Midbrain (tissue), 1 donor: Measurements from ENCODE around the gene KRTAP3-1.
"Not testable (repeated sequence)": the region's sequence is repeated elsewhere in the genome, so short reads cannot be mapped to it uniquely, and the experiment has no call there.

ENCODE experiments used
- DNase-seq: peaks from one replicate; lab custom pipeline; 2025; lab: John Stamatoyannopoulos, UW

KRTAP3-1 gene

DNA sequence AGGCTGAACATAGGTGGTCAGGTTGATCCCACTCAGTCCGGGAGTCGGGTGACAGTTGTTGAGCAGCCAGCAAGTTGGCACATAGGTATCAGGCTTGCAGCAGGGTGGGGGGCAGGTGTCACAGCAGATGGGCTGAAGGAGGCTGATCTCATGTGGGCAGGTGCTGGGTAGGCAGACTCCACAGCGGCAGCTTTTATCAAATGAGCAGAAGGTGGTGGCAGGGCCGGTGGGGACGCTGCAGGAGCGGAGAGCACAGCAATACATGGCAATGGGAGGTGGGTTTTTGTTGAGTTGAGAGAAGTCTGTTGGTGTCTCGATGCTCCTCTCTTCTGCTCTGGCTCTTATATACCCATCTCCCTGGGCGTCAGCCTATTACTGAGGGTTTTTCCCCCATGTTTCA lies at the start of gene KRTAP3-1:
KRTAP3-1 (minus strand) TSS at position 318 of the 400 bp plus-strand sequence; CDS start at position 264, 54 bp downstream.
- no peak for DNase-seq

DNA sequence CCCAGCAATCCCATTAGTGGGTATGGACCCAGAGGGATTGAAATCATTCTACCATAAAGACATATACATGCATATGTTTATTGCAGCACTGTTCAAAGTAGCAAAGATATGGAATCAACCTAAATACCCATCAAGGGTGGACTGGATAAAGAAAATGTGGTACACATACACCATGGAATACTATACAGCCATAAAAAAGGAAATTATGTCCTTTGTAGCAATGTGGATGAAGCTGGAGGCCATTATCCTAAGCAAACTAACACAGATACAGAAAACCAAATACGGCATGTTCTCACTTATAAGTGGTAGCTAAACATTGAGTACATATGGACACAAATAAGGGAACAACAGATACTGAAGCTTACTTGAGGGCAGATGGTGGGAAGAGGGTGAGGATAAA lies 48.6 kb upstream of the KRTAP3-1 start:
- DNase-seq: no peak

DNA sequence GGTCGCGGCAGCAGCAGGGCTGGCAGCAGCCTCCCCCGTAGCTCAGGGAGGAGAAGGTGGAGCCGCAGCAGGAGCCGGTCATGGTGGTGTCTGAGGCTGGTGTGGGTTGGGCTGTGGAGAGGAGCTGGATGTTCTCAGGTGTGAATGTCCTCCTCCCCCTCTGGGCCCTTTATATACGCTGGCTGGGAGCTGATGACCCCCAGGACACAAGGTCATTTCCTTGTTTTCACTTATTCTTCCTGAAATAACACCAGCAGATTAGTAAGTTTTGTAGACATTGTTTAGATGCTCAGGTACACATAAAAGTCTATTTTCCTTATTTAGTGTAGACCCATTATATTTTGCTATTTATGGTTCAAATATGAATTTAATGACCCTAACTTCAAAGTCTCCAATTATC lies 46.2 kb upstream of the KRTAP3-1 start, which contains the start of gene KRTAP2-2:
KRTAP2-2 (minus strand) TSS at position 101 of the 400 bp plus-strand sequence; CDS start at position 82, 19 bp downstream.
- DNase-seq: not testable (repeated sequence)

- DNase-seq: not testable (repeated sequence)
Observed at GRCh38 chr17:41054556-41054955, 45.6 kb upstream of the KRTAP3-1 start.

GRCh38 chr17:41054025-41054424 lies 45.1 kb upstream of the KRTAP3-1 start:
- DNase-seq: no peak

GRCh38 chr17:41052566-41052965 lies 43.6 kb upstream of the KRTAP3-1 start:
- no peak for DNase-seq

DNA sequence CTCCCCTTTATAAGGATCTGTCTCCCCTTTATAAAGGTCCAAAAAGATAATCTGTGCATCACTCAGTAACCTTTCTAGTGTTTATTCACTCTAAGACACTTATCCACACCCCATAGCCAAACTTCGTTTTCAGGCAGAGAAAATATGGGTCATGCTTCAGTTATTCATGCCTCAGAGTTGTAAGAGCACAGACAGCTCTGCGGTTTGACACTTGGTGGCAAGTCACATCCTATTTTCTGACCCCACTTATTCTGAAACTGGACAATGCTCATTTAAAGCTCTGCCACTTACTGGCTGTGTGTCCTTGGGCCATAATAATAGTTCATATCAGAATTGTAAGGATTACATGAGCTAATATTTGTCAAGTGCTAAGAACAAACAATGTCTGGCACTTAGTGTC lies 40.2 kb upstream of the KRTAP3-1 start:
- no peak for DNase-seq

GRCh38 chr17:41048441-41048840 lies 39.5 kb upstream of the KRTAP3-1 start:
- DNase-seq: no peak

DNA sequence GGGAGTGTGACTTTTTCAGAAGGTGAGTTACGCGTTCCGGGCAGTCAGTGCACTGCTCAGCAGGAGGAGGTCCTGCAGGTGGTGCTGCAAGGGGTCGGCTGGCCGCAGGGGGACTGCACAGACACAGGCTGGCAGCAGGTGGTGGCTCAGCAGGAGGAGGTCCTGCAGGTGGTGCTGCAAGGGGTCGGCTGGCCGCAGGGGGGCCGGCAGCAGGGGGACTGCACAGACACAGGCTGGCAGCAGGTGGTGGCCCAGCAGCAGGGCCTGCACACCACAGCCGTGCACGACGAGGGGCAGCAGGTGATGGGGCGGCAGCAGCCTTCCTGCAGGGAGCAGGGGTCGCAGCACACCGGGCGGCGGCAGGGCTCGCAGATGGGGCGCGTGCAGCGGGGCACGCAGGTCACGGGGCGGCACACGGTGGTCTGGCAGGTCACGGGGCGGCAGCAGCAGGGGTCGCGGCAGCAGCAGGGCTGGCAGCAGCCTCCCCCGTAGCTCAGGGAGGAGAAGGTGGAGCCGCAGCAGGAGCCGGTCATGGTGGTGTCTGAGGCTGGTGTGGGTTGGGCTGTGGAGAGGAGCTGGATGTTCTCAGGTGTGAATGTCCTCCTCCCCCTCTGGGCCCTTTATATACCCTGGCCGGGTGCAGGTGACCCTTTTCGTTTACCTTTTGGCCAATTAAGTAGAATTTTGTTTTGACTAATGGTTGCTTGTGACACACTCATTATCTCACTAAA lies 38.0 kb upstream of the KRTAP3-1 start, which contains the start of gene KRTAP2-1:
KRTAP2-1 (minus strand) TSS at position 582 of the 731 bp plus-strand sequence; CDS start at position 533, 49 bp downstream.
- not testable (repeated sequence) for DNase-seq

- no peak for DNase-seq
Observed at GRCh38 chr17:41042953-41043352, 34.0 kb upstream of the KRTAP3-1 start.

DNA sequence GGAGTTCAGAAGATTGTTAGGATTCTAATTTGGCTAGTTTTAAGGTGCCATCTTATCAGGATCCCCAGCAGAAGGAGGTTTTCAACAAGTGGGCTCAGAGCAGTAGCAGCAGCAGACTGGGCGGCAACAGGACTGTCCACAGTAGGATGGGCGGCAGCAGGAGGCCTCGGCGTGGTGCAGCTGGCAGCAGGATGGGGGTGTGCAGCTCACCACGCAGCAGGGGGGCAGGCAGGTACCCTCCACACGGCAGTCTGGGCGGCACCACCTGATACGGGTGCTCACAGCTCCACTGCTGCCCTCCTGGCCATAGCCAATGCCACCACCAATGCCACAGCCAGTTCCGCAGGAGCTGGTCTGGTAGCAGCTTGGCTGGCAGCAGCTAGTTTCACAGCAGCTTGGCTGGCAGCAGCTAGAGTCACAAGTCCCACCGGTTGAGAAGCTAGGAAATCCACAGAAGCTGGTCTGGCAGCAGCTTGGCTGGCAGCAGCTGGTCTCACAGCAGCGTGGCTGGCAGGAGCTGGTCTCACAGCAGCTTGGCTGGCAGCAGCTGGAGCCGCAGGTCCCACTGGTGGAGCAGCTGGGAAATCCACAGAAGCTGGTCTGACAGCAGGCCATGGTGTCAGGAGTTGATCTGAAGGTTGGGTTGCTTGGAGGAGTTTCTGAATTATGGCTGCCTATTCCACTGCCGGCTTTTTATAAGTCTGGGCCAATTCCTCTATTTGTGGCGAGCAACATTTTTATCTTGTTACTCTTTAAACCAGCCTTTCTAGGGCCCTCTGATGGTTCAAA lies 32.0 kb upstream of the KRTAP3-1 start, which contains the start of gene KRTAP1-1:
KRTAP1-1 (minus strand) TSS at position 668 of the 789 bp plus-strand sequence; CDS start at position 615, 53 bp downstream.
- not testable (repeated sequence) for DNase-seq

- no peak for DNase-seq
Observed at GRCh38 chr17:41037853-41038350, 29.0 kb upstream of the KRTAP3-1 start.

DNA sequence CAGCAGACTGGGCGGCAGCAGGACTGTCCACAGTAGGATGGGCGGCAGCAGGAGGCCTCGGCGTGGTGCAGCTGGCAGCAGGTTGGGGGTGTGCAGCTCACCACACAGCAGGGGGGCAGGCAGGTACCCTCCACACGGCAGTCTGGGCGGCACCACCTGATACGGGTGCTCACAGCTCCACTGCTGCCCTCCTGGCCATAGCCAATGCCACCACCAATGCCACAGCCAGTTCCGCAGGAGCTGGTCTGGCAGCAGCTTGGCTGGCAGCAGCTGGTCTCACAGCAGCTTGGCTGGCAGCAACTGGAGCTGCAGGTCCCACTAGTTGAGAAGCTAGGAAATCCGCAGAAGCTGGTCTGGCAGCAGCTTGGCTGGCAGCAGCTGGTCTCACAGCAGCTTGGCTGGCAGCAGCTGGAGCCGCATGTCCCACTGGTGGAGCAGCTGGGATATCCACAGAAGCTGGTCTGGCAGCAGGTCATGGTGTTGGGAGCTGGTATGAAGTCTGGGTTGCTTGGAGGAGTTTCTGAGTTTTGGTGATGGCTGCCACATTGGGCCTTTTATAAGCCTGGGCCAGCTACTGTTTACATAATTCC lies 25.5 kb upstream of the KRTAP3-1 start, which contains the start of gene KRTAP1-3:
KRTAP1-3 (minus strand) TSS at position 529 of the 590 bp plus-strand sequence; CDS start at position 476, 53 bp downstream.
- not testable (repeated sequence) for DNase-seq

DNA sequence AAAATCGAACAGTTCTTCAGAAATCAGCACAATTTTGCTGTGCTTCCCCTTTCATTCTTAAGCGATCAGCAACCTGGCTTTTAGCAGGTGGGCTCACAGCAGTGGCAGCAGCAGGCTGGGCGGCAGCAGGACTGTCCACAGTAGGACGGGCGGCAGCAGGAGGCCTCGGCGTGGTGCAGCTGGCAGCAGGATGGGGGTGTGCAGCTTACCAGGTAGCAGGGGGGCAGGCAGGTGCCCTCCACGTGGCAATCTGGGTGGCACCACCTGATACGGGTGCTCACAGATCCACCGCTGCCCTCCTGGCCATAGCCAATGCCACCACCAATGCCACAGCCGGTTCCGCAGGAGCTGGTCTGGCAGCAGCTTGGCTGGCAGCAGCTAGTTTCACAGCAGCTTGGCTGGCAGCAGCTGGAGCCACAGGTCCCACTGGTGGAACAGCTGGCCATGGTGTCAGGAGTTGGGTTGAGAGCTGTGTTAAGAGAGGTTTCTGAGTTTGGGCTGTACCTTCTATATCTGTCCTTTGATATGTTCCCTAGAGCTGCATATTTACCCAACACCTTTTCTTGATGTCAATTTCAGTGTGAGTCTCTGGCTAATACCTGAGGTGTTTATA lies 20.8 kb upstream of the KRTAP3-1 start, which contains the start of gene KRTAP1-4:
KRTAP1-4 (minus strand) TSS at position 563 of the 613 bp plus-strand sequence; CDS start at position 446, 117 bp downstream.
- DNase-seq: no peak

- no peak for DNase-seq
Observed at GRCh38 chr17:41026715-41027471, 18.0 kb upstream of the KRTAP3-1 start, which contains the start of gene KRTAP1-5. KRTAP1-5 (minus strand) TSS chr17:41027208; CDS start chr17:41027155, 53 bp downstream.

DNA sequence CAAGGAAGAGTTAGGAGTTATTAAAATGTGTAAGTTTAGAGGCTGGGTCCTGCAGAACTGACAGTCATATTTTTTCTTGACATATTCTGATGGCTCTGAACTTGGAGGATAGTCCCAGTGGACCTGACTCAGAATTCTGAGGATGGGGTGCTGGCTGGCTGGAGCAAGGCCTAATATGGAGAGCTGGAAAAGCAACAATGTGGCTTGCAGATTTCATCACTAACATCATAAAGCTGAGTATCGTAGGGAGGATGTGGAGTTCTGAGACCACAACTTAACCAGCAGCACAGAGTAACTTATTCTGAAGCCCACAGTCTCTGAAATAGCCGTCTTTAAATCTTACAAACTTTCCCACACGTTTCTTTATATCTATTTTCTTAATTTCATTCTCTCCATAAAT lies 15.8 kb upstream of the KRTAP3-1 start:
- DNase-seq: no peak

- no peak for DNase-seq
Observed at GRCh38 chr17:41020336-41020735, 11.4 kb upstream of the KRTAP3-1 start.

GRCh38 chr17:41019415-41019814 lies 10.5 kb upstream of the KRTAP3-1 start:
- DNase-seq: no peak

- DNase-seq: no peak
Observed at GRCh38 chr17:41018541-41018940, 9.6 kb upstream of the KRTAP3-1 start.

- no peak for DNase-seq
Observed at GRCh38 chr17:41016578-41017215, 7.8 kb upstream of the KRTAP3-1 start.
